GM12891 (cell line): ENCODE results near the gene OPCML.

Experiments used
- DNase-seq: peaks from one replicate; pipeline ENCODE4 v3.0.0; 2011; ENCODE audit warnings: low spot score; ENCODE audit not compliant: insufficient read length
- FAIRE-seq: peaks from 2 replicates; lab custom pipeline; 2011; peaks lifted over from hg19 to GRCh38; lab: Jason Lieb, UNC
- PAX5 ChIP-seq: IDR thresholded peaks from 2 replicates; pipeline ENCODE4 v1.6.1; 2011; ENCODE audit warnings: low read length, moderate library complexity, mild to moderate bottlenecking; ENCODE audit not compliant: insufficient read depth, severe bottlenecking
- POLR2A ChIP-seq: IDR thresholded peaks from 2 replicates; pipeline ENCODE4 v1.6.1; 2011; ENCODE audit warnings: low read depth, low read length, control low read depth
- POLR2AphosphoS5 ChIP-seq: IDR thresholded peaks from 2 replicates; pipeline ENCODE4 v1.6.1; 2011; ENCODE audit warnings: low read depth, low read length, control low read depth
- POU2F2 ChIP-seq: IDR thresholded peaks from 2 replicates; pipeline ENCODE4 v1.6.1; 2011; ENCODE audit warnings: low read depth, mild to moderate bottlenecking, control low read depth, low read length, moderate library complexity
- SPI1 ChIP-seq: IDR thresholded peaks from 2 replicates; pipeline ENCODE4 v1.6.1; 2011; ENCODE audit warnings: low read depth, low read length, control low read depth
- TAF1 ChIP-seq: IDR thresholded peaks from 2 replicates; pipeline ENCODE4 v1.6.1; 2011; ENCODE audit warnings: low read depth, low read length, control low read depth

Gene OPCML

GRCh38 chr11:132459736-132460135 lies 1072.6 kb downstream of the OPCML start:
- DNase-seq (no peak), FAIRE-seq (no peak)
- TF ChIP-seq PAX5, result no peak
- TF ChIP-seq TAF1, result no peak
- no peak for TF ChIP-seq POLR2AphosphoS5
- TF ChIP-seq POLR2A, result no peak
- no peak for TF ChIP-seq SPI1
- TF ChIP-seq POU2F2, result no peak

GRCh38 chr11:132457445-132457844 lies 1074.9 kb downstream of the OPCML start:
- FAIRE-seq (no peak), DNase-seq (no peak)
- TF ChIP-seq POLR2AphosphoS5, result no peak
- TF ChIP-seq POLR2A, result no peak
- TF ChIP-seq POU2F2, result no peak
- TF ChIP-seq PAX5, result no peak
- TF ChIP-seq TAF1, result no peak
- TF ChIP-seq SPI1, result no peak

- no peak for DNase-seq
- FAIRE-seq, result no peak
Observed at GRCh38 chr11:132456751-132457328, 1075.5 kb downstream of the OPCML start.

GRCh38 chr11:132455044-132455443 lies 1077.3 kb downstream of the OPCML start:
- FAIRE-seq (no peak), DNase-seq (no peak)
- TF ChIP-seq POLR2A (no peak), TAF1 (no peak), POLR2AphosphoS5 (no peak), POU2F2 (no peak), SPI1 (no peak), PAX5 (no peak)

More at GRCh38 chr11:132456751-132457328, 1075.5 kb downstream of the OPCML start:
- no peak for TF ChIP-seq POLR2A
- no peak for TF ChIP-seq TAF1
- TF ChIP-seq PAX5, result no peak
- no peak for TF ChIP-seq SPI1
- no peak for TF ChIP-seq POU2F2
- TF ChIP-seq POLR2AphosphoS5, result no peak

GRCh38 chr11:132453406-132453805 lies 1078.9 kb downstream of the OPCML start:
- no peak for TF ChIP-seq SPI1
- DNase-seq (no peak), FAIRE-seq (no peak)

GRCh38 chr11:132452616-132453015 lies 1079.7 kb downstream of the OPCML start:
- DNase-seq, result no peak
- FAIRE-seq, result no peak
- no peak for TF ChIP-seq PAX5
- no peak for TF ChIP-seq POLR2A
- TF ChIP-seq TAF1, result no peak
- TF ChIP-seq POLR2AphosphoS5, result no peak
- no peak for TF ChIP-seq POU2F2

- DNase-seq (no peak), FAIRE-seq (no peak)
- no peak for TF ChIP-seq PAX5
- TF ChIP-seq SPI1, result no peak
- TF ChIP-seq POU2F2, result no peak
- no peak for TF ChIP-seq POLR2A
- no peak for TF ChIP-seq POLR2AphosphoS5
- no peak for TF ChIP-seq TAF1
Observed at GRCh38 chr11:132451942-132452601, 1080.2 kb downstream of the OPCML start.

GRCh38 chr11:132450631-132451030 lies 1081.7 kb downstream of the OPCML start:
- no peak for FAIRE-seq
- TF ChIP-seq PAX5 (no peak), POLR2A (no peak), TAF1 (no peak), POU2F2 (no peak), SPI1 (no peak), POLR2AphosphoS5 (no peak)
- no peak for DNase-seq

- FAIRE-seq (no peak), DNase-seq (no peak)
- TF ChIP-seq PAX5 (no peak), POLR2AphosphoS5 (no peak), POLR2A (no peak), POU2F2 (no peak), TAF1 (no peak), SPI1 (no peak)
Observed at GRCh38 chr11:132448334-132448995, 1083.8 kb downstream of the OPCML start.

- TF ChIP-seq POU2F2, result no peak
- no peak for FAIRE-seq
Observed at GRCh38 chr11:132447761-132448160, 1084.5 kb downstream of the OPCML start.

More at GRCh38 chr11:132447761-132448160, 1084.5 kb downstream of the OPCML start:
- DNase-seq, result no peak
